ENCODE measurements around the gene NR1I2.

GRCh38 chr3:119769394-119770149, 12.3 kb upstream of the NR1I2 start:
- TF ChIP-seq CTCF (IDR thresholded peaks at IDR 0.05; ENCODE audit: poor library complexity, severe bottlenecking) (no peak), SMC3 (conservative IDR thresholded peaks at IDR 0.05; ENCODE audit: poor library complexity) (no peak), EP300 (conservative IDR thresholded peaks at IDR 0.05; ENCODE audit: poor library complexity, severe bottlenecking) (no peak), POLR2AphosphoS5 (IDR thresholded peaks at IDR 0.05) (no peak), MXI1 (conservative IDR thresholded peaks at IDR 0.05; ENCODE audit: poor library complexity, severe bottlenecking) (no peak)
